Activated naive CD4-positive, alpha-beta T cell treated with anti-CD3 and anti-CD28 coated beads, Interleukin-2, amount 50 U/mL, for 72 hours (primary cell): ENCODE data around the gene TMEM80. TPM values are rescaled to one million over a fixed set of nuclear protein-coding genes. Genes with fewer than 3 reads are reported as not detected.

Source experiments
- ATAC-seq, 2 donors: fragments of 150-1000 bp; cut with Tn5 transposase; 2 replicates each; pipeline ENCODE4 v1.10.0; 2021; ENCODE audit warnings: mild to moderate bottlenecking in 2 of 2, moderate library complexity in 2 of 2
- DNase-seq, 2 donors: peaks; one replicate each; pipeline ENCODE4 v3.0.0; 2021 to 2022; ENCODE audit warnings: low spot score in 2 of 2
- H3K27ac Mint-ChIP-seq, 2 donors: one replicate each; pipeline ENCODE4 v1.8.0; 2022; ENCODE audit warnings: mild to moderate bottlenecking in 2 of 2, mixed read lengths in 2 of 2
- H3K36me3 Mint-ChIP-seq, 2 donors: one replicate each; pipeline ENCODE4 v1.8.0; 2022; ENCODE audit warnings: mixed read lengths in 2 of 2
- H3K9me3 Mint-ChIP-seq, 2 donors: one replicate each; pipeline ENCODE4 v1.8.0; 2022; ENCODE audit warnings: mixed read lengths in 2 of 2
- total RNA-seq, 2 donors: library from RNA; stranded (reverse); gene quantifications; one replicate each; pipeline ENCODE4 v1.2.3, GENCODE V29; 2022

Gene TMEM80
- total RNA-seq, 2 donors from 2014 or later = 5.2 to 11.3 TPM

DNA sequence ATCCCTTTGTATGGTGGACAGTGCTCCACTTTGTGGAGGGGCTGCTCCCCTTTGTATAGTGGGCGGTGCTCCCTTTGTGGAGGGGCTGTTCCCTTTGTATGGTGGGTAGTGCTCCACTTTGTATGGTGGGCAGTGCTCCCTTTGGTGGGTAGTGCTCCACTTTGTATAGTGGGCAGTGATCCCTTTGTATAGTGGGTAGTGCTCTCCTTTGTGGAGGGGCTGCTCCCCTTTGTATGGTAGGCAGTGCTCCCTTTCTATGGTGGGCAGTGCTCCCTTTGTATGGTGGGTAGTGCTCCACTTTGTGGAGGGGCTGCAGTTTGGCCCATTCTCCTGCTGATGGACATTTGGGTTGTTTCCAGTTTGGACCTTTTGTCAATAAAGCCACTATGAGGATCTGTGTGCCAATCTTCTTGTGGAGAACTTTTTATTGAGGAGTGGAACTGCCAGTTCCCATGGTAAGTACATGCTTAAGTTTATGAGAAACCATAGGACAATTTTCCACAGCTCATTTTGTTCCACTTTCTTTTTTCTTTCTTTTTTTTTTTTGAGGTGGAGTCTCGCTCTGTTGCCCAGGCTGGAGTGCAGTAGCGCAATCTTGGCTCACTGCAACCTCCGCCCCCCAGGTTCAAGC, 47.1 kb downstream of the TMEM80 start:
- no peak for DNase-seq
- ATAC-seq = no peak
- Mint-ChIP-seq H3K27ac (no peak overlapping the region), H3K9me3 (no peaks in the 10 kb centered on the region), H3K36me3 (no peaks in the 10 kb centered on the region)

GRCh38 chr11:745428-745827, 49.8 kb downstream of the TMEM80 start:
- ATAC-seq = no peak
- no peak for DNase-seq
- no peaks in the 10 kb centered on the region for H3K9me3 Mint-ChIP-seq
- no peak overlapping the region for H3K27ac Mint-ChIP-seq
- peaks cover 0 to 19% of the 10 kb centered on the region in 2 donors for H3K36me3 Mint-ChIP-seq

GRCh38 chr11:746289-747157, 50.9 kb downstream of the TMEM80 start:
- no peak for DNase-seq
- Mint-ChIP-seq H3K36me3 (peaks cover 0 to 19% of the 10 kb centered on the region in 2 donors), H3K27ac (peak overlapping the region; percentile 81 to 92), H3K9me3 (no peaks in the 10 kb centered on the region)
- ATAC-seq = peak; percentile 26 to 33

- Mint-ChIP-seq H3K9me3 (no peaks in the 10 kb centered on the region), H3K27ac (peak within 1 kb of the TSS; percentile 89 to 92), H3K36me3 (peaks cover 0 to 19% of the 10 kb centered on the region in 2 donors)
- ATAC-seq (peak; percentile 95 to 96), DNase-seq (peak; percentile 92 to 93)
Measured at GRCh38 chr11:747158-748006, 51.8 kb downstream of the TMEM80 start, which contains the start of gene TALDO1. TALDO1 (plus strand) TSS chr11:747464; CDS start chr11:747482, 18 bp downstream.

GRCh38 chr11:748007-748359, 52.4 kb downstream of the TMEM80 start:
- peaks cover 0 to 19% of the 10 kb centered on the region in 2 donors for H3K36me3 Mint-ChIP-seq
- DNase-seq (no peak), ATAC-seq (peak in 1 of 2 donors; percentile 17)
- H3K27ac Mint-ChIP-seq = peak overlapping the region; percentile 89 to 92
- H3K9me3 Mint-ChIP-seq = no peaks in the 10 kb centered on the region

DNA sequence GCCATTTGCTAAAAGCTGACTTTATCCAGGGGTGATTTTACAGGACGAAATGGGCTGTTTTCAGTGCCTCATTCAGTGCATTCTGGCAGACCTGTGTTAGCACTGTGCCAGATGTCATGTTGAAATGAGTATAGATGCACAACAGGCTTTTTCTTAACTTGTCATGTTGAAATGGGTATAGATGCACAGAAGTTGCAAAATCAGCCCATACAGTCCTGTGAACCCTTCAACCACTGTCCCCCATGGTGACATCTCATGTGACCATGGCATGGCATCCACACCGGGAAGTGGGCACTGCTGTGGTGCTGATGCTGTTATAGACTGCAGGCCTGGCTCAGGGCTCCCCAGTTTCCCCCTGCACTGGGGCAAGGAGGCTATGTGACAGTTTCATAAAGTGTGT, 54.1 kb downstream of the TMEM80 start:
- no peaks in the 10 kb centered on the region for H3K9me3 Mint-ChIP-seq
- no peak for ATAC-seq
- peaks cover 0 to 19% of the 10 kb centered on the region in 2 donors for H3K36me3 Mint-ChIP-seq
- no peak for DNase-seq
- H3K27ac Mint-ChIP-seq = peak overlapping the region; percentile 36 to 92

Other genes with a start within 250 kb of the TMEM80 start
- 10 to 100 TPM; 23.6 to 23.8 TPM for gene PTDSS2, start 245.5 kb upstream of the TMEM80 start, total RNA-seq
- 10 to 100 TPM; 90.9 to 98.0 TPM for gene RNH1, start 188.6 kb upstream of the TMEM80 start, total RNA-seq
- gene HRAS, start 160.2 kb upstream of the TMEM80 start, total RNA-seq = 10 to 100 TPM; 29.9 to 38.6 TPM
- gene LRRC56, start 158.3 kb upstream of the TMEM80 start, total RNA-seq = 1 to 10 TPM; 1.7 to 2.8 TPM
- 1 to 10 TPM; 5.1 to 5.8 TPM for gene LMNTD2, start 135.1 kb upstream of the TMEM80 start, total RNA-seq
- gene RASSF7, start 134.8 kb upstream of the TMEM80 start, total RNA-seq = 10 to 100 TPM; 13.3 to 17.5 TPM
- gene PHRF1, start 119.3 kb upstream of the TMEM80 start, total RNA-seq = 10 to 100 TPM; 37.3 to 47.1 TPM
- gene IRF7, start 79.9 kb upstream of the TMEM80 start, total RNA-seq = 100 to 1,000 TPM in 1 of 2 donors, 10 to 100 TPM in 1; 25.3 to 104 TPM
- gene CDHR5, start 70.9 kb upstream of the TMEM80 start, total RNA-seq = not detected
- gene SCT, start 68.6 kb upstream of the TMEM80 start, total RNA-seq = not detected
- gene DRD4, start 58.5 kb upstream of the TMEM80 start, total RNA-seq = 1 to 10 TPM in 1 of 2 donors, under 1 TPM in 1; 0.60 to 5.6 TPM
- gene DEAF1, start 594 bp upstream of the TMEM80 start, total RNA-seq = 10 to 100 TPM; 50.9 to 63.5 TPM
- gene EPS8L2, start 10.4 kb downstream of the TMEM80 start, total RNA-seq = 10 to 100 TPM in 1 of 2 donors, 1 to 10 TPM in 1; 2.4 to 34.1 TPM
- gene TALDO1, start 51.6 kb downstream of the TMEM80 start, total RNA-seq = 100 to 1,000 TPM; 226 to 328 TPM
- gene GATD1, start 81.7 kb downstream of the TMEM80 start, total RNA-seq = 10 to 100 TPM; 33.1 to 60.5 TPM
- 1 to 10 TPM in 1 of 2 donors, not detected in 1; 1.1 TPM for gene CEND1, start 94.3 kb downstream of the TMEM80 start, total RNA-seq
- gene SLC25A22, start 102.5 kb downstream of the TMEM80 start, total RNA-seq = 10 to 100 TPM; 22.6 to 34.6 TPM
- 10 to 100 TPM; 32.8 to 59.2 TPM for gene PIDD1, start 109.4 kb downstream of the TMEM80 start, total RNA-seq
- 1,000 to 10,000 TPM; 3,020 to 3,653 TPM for gene RPLP2, start 114.2 kb downstream of the TMEM80 start, total RNA-seq
- 10 to 100 TPM; 24.5 to 49.1 TPM for gene PNPLA2, start 123.1 kb downstream of the TMEM80 start, total RNA-seq
- gene CRACR2B, start 132.1 kb downstream of the TMEM80 start, total RNA-seq = 1 to 10 TPM in 1 of 2 donors, under 1 TPM in 1; 0.66 to 1.9 TPM
- 10 to 100 TPM; 42.8 to 46.0 TPM for gene CD151, start 137.1 kb downstream of the TMEM80 start, total RNA-seq
- gene POLR2L, start 146.7 kb downstream of the TMEM80 start, total RNA-seq = 10 to 100 TPM; 50.4 to 95.1 TPM
- 10 to 100 TPM; 12.6 to 18.9 TPM for gene TSPAN4, start 147.0 kb downstream of the TMEM80 start, total RNA-seq
- 10 to 100 TPM; 49.1 to 62.6 TPM for gene CHID1, start 215.0 kb downstream of the TMEM80 start, total RNA-seq
- gene AP2A2, start 230.1 kb downstream of the TMEM80 start, total RNA-seq = 10 to 100 TPM; 37.3 to 58.0 TPM